Measurements from ENCODE around the gene FSTL5.
A peak's percentile ranks its signal among the peaks of the same experiment; 100 is the strongest.

The FSTL5 gene

GRCh38 chr4:161936625-161937550 lies 226.9 kb downstream of the FSTL5 start:
- no peak for DNase-seq (ENCODE audit: low spot score)

DNA sequence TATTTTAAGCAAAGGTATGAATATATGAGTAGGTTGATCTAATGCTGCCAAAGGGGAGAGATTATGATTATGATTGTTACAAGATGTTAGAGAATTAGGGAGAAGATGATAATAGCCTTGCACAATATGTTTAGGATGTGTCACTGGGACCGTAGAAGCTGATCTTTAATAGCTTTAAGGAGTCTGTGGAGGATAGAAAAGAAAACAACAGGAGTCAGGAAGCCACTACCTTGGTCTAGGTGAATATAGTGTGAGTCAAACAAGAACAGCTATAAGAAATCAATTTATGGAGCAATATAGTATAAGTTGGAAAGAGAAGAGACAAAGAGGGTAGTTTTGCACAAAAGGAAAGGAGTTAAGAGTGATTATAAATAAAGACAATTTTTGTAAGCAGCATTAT lies 232.7 kb downstream of the FSTL5 start:
- no peak for DNase-seq (ENCODE audit: low spot score)

- DNase-seq (ENCODE audit: low spot score): peak; percentile 41
These were observed 233.8 kb downstream of the FSTL5 start for GRCh38 chr4:161929956-161930355.

- no peak for DNase-seq (ENCODE audit: low spot score)
These were observed 237.6 kb downstream of the FSTL5 start for GRCh38 chr4:161926033-161926828.

- no peak for DNase-seq (ENCODE audit: low spot score)
These were observed 243.3 kb downstream of the FSTL5 start for GRCh38 chr4:161920304-161921052.

DNA sequence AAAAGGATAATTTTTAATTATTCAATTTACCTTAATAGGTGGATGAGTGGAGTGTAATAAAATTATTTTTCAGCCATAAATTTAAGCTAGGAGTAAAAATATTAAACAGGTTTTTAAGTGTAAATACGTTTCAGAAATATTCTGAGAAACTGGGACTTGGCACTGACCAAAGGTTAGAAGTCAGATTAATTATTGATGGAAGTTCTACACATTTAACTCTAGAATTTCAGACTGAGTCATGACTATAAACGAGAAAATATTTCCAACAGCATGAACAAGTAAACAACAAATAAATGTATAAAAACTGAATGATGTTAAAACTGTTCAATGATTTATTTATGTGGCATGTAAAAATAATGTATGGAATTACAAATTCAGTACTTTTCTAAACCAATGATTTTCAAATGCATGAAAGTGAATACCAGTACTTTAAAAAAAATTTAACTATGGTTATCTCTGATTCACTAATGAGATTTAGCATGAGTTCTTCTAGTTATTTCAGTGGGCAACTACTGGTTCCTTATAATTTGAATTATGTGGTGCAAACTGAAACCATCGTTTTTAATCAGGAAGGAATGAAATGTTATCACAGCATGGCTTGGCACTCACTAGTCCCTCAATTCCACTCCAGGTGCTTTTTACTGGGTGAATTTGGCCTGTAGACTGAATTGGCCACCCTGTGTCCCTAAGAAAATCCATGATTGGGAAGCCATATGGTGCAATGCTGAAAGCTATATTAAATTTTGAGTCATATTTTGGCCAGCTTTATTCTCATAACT lies 244.2 kb downstream of the FSTL5 start:
- DNase-seq (ENCODE audit: low spot score): no peak

DNA sequence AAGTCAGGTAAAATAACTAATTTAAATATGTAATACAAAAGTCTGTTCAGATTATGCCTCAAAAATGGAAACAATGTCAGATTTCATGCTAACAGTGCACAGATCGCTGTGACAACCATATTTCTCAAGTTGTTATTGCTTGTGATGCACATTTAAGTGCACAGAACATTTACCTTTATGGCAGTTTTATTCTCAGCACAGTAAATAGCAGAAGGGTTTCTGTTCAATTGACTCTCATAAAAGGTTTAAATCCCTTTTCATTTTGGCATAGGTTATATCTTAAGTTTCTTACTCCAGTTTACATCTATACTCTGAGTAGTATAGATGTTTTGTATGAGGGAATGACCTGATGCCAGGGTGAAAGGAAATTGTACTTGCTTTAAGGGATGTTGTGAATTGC lies 247.8 kb downstream of the FSTL5 start:
- DNase-seq (ENCODE audit: low spot score): no peak

GRCh38 chr4:161907590-161907955 lies 256.2 kb downstream of the FSTL5 start:
- no peak for DNase-seq (ENCODE audit: low spot score)

- DNase-seq (ENCODE audit: low spot score): no peak
These were observed 256.8 kb downstream of the FSTL5 start for GRCh38 chr4:161906836-161907589.

GRCh38 chr4:161900110-161900509 lies 263.7 kb downstream of the FSTL5 start:
- no peak for DNase-seq (ENCODE audit: low spot score)

DNA sequence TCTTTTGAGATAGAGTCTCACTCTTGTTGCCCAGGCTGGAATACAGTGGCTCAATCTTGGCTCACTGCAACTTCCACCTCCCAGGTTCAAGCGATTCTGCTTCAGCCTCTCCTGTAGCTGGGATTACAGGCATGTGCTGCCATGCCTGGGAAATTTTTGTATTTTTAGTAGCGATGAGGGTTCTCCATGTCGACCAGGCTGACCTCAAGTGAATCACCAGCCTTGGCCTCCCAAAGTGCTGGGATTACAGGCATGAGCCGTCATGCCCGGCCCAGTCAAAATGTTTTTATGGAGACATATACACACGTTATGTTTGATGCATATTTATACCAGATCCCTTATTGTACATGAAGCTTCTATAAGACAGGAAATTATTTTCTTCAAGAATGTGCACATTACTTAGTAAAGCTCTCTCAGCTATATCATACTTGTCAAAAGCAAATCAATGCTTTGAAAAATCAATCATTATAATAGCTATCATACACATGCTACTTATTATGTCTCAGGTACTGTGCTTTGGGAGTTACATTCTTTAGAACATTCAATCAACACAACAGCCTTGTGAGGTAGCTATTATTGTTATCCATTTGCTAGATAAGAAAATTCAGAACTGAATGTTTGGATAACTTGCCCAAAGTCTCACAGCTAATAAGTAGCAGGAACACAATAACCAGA lies 269.2 kb downstream of the FSTL5 start:
- DNase-seq (ENCODE audit: low spot score): no peak

GRCh38 chr4:161894014-161894413 lies 269.8 kb downstream of the FSTL5 start:
- DNase-seq (ENCODE audit: low spot score): no peak

GRCh38 chr4:161893566-161893965 lies 270.2 kb downstream of the FSTL5 start:
- no peak for DNase-seq (ENCODE audit: low spot score)

GRCh38 chr4:161892951-161893350 lies 270.8 kb downstream of the FSTL5 start:
- no peak for DNase-seq (ENCODE audit: low spot score)

DNA sequence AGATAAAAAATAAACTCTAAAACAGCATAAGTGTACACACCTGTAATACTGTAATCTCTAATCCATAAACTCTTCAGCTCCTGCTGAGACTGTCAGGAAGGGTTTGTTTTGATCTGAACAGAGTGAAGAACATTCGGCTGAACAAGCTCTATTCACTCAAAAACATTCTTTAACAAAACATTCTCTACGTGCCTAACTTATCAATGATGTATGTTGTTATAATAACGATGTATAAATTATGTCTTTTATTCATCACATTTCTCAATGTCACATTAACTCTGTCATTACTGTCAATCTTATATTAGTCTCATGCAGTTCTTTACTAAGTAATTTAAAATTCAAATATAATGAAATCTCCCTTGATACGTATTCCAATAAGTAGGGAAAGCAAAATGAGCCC lies 280.6 kb downstream of the FSTL5 start:
- DNase-seq (ENCODE audit: low spot score): no peak

GRCh38 chr4:161881370-161881769 lies 282.4 kb downstream of the FSTL5 start:
- no peak for DNase-seq (ENCODE audit: low spot score)

DNA sequence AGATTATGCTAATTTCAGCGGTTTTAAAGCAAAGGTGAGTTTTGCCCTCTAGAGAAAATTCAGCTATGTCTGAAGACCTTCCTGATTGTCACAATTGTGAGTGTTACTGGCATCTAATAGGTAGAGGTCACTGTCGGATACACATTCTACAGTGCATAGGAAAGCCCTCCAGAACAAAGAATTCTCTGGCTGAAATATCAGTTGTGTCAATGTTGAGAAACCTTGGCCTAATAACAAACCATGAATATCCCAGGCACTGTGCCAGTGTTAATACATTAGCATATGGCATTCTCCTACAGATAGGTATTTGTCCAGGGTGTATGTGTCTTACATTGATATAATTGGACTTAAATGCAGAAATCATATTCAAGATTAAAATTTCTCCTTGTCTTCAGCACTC lies 294.3 kb downstream of the FSTL5 start:
- no peak for DNase-seq (ENCODE audit: low spot score)

GRCh38 chr4:161856711-161857326 lies 307.0 kb downstream of the FSTL5 start:
- DNase-seq (ENCODE audit: low spot score): no peak

DNA sequence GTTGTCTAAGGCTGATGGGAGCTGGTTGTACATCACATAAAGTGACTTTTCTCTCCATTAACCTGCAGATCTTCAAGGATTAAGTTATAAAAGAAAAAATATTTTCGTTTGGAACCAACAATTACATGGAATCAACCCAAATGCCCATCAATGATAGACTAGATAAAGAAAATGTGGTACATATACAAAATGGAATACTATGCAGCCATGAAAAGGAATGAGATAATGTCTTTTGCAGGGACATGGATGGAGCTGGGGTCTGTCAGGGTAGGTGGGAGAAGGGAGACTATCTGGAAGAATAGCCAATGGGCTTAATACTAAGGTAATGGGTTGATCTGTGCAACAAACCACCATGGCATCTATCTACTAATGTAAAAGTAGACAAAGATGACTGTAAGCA lies 313.2 kb downstream of the FSTL5 start:
- DNase-seq (ENCODE audit: low spot score): no peak

DNA sequence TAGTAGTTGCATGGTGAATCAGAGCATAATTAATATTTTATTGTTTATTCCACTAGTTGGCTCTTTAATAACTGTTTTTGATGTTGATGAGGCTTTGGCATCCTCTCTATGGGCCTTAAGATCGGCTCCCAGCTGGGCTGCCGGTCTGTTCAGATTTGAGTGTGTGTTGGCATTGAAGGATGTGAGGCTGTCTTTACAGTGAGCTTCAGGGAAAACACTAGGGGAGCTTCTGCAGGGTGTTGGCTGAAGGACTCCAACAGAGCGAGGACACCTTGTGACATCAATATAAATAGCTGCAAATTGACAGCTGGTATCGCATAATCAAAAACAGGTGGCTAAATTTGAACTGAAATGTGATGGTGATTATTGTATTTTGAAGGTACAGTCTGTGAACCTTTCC lies 322.0 kb downstream of the FSTL5 start:
- no peak for DNase-seq (ENCODE audit: low spot score)
